ENCODE measurements around the gene CD83. TPM values are rescaled to one million over a fixed set of nuclear protein-coding genes. Genes with fewer than 3 reads are reported as not detected.

Gene CD83
- total and polyA plus RNA-seq, 9 of the 15 experiments (the other 6 are each of a cell fraction or from before 2014, with no cell fraction given), result 2.5 to 4.1 (median 3.4) TPM

GRCh38 chr6:14118446-14118845 is 874 bp downstream of the CD83 start:
- no peak overlapping the region for H3K4me2 ChIP-seq (ENCODE audit: insufficient read depth, low read length)
- ChIA-PET CTCF (ENCODE audit: low intra/inter-chr PET ratio) (no interaction called here), POLR2A (interaction anchor here (0.5 to 4.1 kb wide), 4 partner anchors 9 to 32 kb away, joined by 3 to 24 read pairs (median 4); no protein-coding TSS in a partner anchor)
- DNase-seq (ENCODE audit: extremely low read depth in 1 of 4, low spot score in 3 of 4) (no peak), FAIRE-seq (no peak), ATAC-seq (no peak)
- no peaks in the 10 kb centered on the region for H4K20me1 ChIP-seq (replicated peaks; ENCODE audit: control insufficient read depth, insufficient read depth, low read length)
- no peak overlapping the region for H3K4me3 ChIP-seq
- WGBS (ENCODE audit: insufficient coverage, low coverage, missing lambda C conversion rate), result 88% methylated on average over 2 of the region's 2 CpGs
- no peaks in the 10 kb centered on the region for H3K36me3 ChIP-seq (ENCODE audit: control insufficient read depth, insufficient read depth, low read length)
- BruUV-seq (replicated peaks), result no TSS peak
- no peak overlapping the region for H2AFZ ChIP-seq (ENCODE audit: low read depth, low read length)
- H3K27ac ChIP-seq (ENCODE audit: extremely low read depth, low read depth, low read length), result no peak overlapping the region
- intact Hi-C loops (cut with micrococcal nuclease), result no loop called here
- H3K79me2 ChIP-seq (ENCODE audit: control insufficient read depth, insufficient read depth, low read length), result no peaks in the 10 kb centered on the region
- H3K9me3 ChIP-seq (replicated peaks; ENCODE audit: control insufficient read depth, insufficient read depth, low read depth, low read length), result no peaks in the 10 kb centered on the region
- no peaks in the 10 kb centered on the region for H3K27me3 ChIP-seq (ENCODE audit: control insufficient read depth in 2 of 2, insufficient read depth in 2 of 2, low read length in 2 of 2)
- no peak overlapping the region; a peak in 1 of 4 replicates for H3K9ac ChIP-seq (ENCODE audit: insufficient read depth in 1 of 2, low read depth in 2 of 2, low read length in 2 of 2)
- in situ Hi-C loops (cut with MboI), result no loop called here
- H3K4me1 ChIP-seq (replicated peaks in 1 of 2; ENCODE audit: control insufficient read depth in 2 of 2, insufficient read depth in 2 of 2, low read length in 2 of 2), result peaks cover 0 to 11% of the 10 kb centered on the region in 2 experiments; a peak in 3 of 5 replicates
- TF ChIP-seq TAL1 (IDR thresholded peaks at IDR 0.05), result no peak
- TF ChIP-seq PHB (CRISPR knock-in tag; IDR thresholded peaks at IDR 0.05), result no peak
- no peak for TF ChIP-seq ZNF24 (IDR thresholded peaks at IDR 0.05)
- TF ChIP-seq SNAPC5 (CRISPR knock-in tag; IDR thresholded peaks at IDR 0.05), result no peak
- no peak for TF ChIP-seq STAT5B (CRISPR knock-in tag; IDR thresholded peaks at IDR 0.05)
- TF ChIP-seq POLR3G (IDR thresholded peaks at IDR 0.05; ENCODE audit: extremely low read depth, insufficient read length, insufficient replicate concordance), result no peak
- no peak for TF ChIP-seq HMBOX1 (IDR thresholded peaks at IDR 0.05)
- no peak for TF ChIP-seq RBM25 (IDR thresholded peaks at IDR 0.05; ENCODE audit: low read depth, low read length, severe bottlenecking)
- no peak for TF ChIP-seq ZNF778 (CRISPR knock-in tag; IDR thresholded peaks at IDR 0.05)
- TF ChIP-seq ZNF41 (CRISPR knock-in tag; conservative IDR thresholded peaks at IDR 0.05), result no peak
- TF ChIP-seq MCM7 (IDR thresholded peaks at IDR 0.05), result no peak
- TF ChIP-seq SMC3 (conservative IDR thresholded peaks at IDR 0.05; ENCODE audit: insufficient read depth, low read depth, low read length), result no peak
- TF ChIP-seq IRF2 (CRISPR knock-in tag; IDR thresholded peaks at IDR 0.05), result no peak
- TF ChIP-seq RNF219 (CRISPR knock-in tag; IDR thresholded peaks at IDR 0.05), result no peak
- no peak for TF ChIP-seq TAF9B (IDR thresholded peaks at IDR 0.05; ENCODE audit: partially characterized antibody)
- H3K9me1 ChIP-seq (ENCODE audit: control insufficient read depth, insufficient read depth, low read length), result no peaks in the 10 kb centered on the region

All from K562 (cell line).